GM15510 (cell line): ENCODE results near the gene RSAD2.

Experiments
- POLR2A ChIP-seq: IDR thresholded peaks from 3 replicates; pipeline ENCODE4 v1.6.1; 2011; ENCODE audit warnings: borderline replicate concordance; ENCODE audit not compliant: insufficient read length; ENCODE audit errors: extremely low read depth

Gene RSAD2

GRCh38 chr2:6913415-6914157 is 36.0 kb downstream of the RSAD2 start:
- no peak for TF ChIP-seq POLR2A

- TF ChIP-seq POLR2A = no peak
Measured at GRCh38 chr2:6914828-6915227, 37.3 kb downstream of the RSAD2 start.

DNA sequence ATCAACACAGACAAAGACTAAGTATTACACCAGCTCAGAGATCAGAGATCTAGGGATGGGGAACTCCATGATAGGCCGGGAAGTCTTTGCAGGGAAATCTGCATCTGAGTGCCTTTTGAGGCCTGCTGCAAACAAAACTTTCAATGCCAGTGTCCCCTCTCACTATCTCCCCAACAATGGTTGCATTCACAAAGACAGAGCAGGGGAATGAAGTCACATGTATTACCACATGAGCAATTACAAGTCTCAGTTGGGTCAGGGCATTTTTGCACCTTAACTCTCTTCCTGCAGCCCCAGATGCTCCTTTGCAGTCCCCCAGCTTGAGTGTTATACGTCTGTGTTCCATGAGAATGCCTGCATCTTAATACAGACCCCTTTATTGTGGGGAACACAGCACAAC is 37.8 kb downstream of the RSAD2 start:
- TF ChIP-seq POLR2A = no peak

- no peak for TF ChIP-seq POLR2A
Measured at GRCh38 chr2:6916224-6916623, 38.6 kb downstream of the RSAD2 start.

DNA sequence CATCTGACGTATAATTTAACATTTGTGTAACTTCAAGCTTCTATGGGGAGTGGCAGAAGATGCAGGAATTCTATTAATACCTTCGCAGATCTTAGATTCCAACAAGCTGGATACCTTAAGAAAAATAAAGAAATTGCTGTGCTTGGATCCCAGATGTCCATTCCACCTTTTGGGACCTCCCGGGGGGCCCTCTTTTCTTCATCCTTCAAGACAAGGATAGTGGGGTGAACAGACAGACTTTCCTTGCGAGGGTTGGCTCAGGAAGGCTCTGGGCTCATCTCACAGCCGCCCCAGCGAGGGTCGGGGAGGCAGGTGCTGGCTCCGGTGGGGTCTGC is 39.1 kb downstream of the RSAD2 start:
- TF ChIP-seq POLR2A = no peak

DNA sequence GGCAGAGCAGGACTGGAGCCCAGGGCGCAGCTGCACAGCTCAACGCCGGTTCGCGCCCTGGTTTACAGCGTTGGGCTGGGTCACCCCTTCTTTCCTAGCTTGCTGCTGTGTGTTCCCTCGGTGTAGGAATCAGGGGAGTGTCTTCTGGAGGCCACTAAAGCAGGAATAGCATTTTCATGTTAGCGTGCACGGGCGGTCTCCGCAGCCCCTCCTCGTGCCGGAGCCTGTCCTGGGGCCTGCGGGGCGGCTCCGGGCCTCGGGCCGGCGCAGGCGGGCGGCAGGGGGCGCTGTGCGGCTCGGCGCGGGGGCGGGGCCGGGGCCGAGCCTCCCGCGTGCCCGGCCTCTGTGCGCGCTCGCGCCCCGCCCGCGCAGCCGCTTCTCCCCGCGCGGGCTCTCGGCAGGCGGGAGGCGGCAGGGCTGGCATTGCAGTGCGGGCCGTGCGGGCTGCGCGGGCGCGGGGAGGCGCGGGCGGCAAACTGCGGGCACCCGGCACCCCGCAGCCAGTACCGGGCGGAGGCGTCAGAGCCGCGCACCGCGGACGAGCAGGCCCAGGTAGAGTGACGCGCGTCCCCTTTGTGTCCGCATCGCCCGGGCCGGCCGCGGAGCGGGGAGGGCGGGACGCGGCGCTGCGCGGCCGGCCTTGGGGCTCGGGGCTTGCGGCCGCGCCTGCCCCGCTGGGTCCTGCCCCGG is 39.6 kb downstream of the RSAD2 start, which contains the start of gene RNF144A:
Gene RNF144A, plus strand, starts transcription at position 342 of the 690 bp plus-strand sequence. CDS start 79,515 bp downstream, outside the sequence.
- TF ChIP-seq POLR2A = peak; percentile 30

DNA sequence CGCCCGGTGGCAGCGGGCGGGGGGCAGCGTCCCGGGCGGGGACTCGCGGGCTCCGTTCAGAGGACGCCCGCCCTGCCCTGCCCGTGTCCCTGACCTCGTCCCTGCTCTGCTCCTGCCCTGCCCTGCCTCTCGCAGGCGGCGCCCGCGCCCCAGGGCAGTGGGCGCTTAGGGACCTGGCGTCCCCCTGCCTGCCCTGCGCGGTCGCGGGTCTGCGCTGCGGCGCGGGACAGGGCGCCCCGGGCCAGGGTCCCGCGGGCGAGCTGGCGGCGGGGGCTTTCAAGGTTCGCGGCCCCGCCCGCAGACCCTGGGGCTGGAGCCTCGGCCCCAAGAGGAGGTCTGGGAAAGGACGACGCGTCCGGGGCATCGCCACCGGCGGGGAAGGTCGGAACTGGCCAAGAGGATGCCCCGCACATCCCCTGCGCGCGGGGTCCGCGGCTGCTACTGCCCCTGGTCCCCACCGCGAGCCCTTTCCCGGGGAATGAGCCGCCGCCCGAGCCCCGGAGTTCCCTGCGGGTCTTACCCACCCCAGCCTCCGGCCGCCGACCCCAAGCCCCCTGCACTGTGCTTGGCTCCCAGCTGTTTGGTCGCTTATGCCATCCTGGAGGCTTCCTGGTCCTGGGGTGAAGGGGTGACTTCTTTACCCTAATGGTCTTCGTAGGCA is 40.3 kb downstream of the RSAD2 start:
- TF ChIP-seq POLR2A = no peak

DNA sequence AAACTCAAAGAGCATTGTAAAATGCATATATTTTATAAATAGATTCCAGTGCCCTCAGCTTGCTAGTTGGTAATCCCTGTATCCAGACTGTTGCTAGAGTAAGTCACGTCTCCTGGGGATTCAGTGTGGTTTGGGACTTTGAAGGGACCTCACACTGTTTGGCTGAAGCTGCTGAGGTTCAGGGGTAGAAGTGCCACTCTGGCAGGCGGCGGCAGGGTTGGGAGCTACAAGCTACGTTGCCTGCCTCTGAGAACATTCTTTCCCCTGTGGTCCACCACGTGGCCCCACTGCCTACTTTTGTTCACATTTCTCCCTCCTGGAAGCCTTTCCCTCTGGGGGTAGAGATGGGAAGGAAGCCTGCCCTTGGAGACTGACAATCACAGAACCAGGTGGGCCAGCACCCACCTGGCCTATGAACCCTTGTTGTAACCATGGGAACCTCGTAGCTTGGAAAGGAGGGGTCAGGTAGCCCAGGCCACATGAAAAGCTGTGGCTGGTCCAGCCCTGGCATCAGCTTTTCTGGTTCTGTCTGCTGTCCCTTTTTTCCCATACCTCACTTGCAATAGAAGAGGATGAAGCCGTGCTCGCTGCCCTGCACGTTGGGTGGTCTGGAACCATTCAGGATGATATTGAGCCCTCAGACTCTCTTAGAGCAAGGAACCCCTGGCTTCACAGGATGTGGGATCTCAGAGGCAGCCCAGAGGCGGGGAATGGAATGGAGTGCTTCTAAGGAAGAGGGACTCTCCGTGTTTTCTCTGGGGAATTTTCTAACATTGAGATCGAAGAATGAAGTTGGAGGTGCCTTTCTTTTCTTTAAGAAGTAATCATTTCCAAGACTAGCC is 42.5 kb downstream of the RSAD2 start:
- no peak for TF ChIP-seq POLR2A

GRCh38 chr2:6920743-6921064 is 43.1 kb downstream of the RSAD2 start:
- no peak for TF ChIP-seq POLR2A

DNA sequence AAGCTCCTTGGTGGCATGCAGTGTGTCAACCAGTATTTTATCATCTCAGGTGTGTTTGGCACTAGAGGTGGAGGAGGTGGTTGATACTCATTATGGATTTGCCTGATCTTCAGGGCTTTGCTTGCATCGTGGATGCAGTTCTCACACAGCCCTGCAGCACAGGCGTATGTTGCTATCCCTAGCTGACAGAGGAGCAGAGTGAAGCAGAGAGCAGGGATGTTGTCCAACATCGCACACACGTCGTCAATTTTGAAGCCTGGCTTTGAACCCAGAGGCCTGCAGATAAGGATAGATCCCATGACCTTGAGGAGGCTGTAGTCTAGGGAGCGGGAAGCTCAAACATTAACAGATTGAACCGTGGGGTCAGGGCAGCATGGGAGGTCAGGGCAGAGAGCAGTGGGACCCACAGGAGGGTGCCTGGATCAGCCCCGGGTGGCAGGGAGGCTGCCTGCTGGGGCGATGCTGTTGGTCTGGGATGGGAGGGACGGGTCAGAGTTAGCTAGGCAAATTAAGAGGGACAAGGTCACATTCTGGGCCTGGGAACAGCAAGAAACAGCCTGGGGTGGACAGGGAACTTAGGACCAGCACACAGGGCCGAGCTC is 43.8 kb downstream of the RSAD2 start:
- no peak for TF ChIP-seq POLR2A

DNA sequence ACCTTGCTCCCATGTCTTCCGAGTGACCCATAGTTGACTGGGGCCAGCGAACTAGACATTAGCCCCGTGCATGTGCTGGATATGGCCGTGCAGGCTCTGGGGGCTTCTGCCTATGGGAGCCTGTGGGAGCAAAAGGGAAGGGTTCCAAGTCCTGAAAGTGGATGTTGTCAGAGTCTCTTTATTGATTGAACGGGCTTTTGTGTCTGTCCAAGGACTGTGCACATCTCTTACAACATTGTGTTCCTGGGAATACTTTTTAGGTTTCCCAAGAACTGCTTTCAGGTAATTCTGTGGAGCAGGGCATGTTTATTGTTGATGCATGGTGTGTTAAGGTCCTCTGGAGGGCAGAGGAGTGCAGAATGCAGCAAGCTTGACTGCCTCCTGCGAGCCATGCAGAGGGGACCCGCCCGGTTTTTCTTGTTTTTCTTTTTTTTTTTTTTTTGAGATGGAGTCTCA is 44.7 kb downstream of the RSAD2 start:
- TF ChIP-seq POLR2A = no peak

GRCh38 chr2:6923319-6923718 is 45.7 kb downstream of the RSAD2 start:
- TF ChIP-seq POLR2A = no peak

GRCh38 chr2:6924101-6924923 is 46.7 kb downstream of the RSAD2 start:
- TF ChIP-seq POLR2A = no peak
